ENCODE measurements around the gene ARHGEF28.

DNA sequence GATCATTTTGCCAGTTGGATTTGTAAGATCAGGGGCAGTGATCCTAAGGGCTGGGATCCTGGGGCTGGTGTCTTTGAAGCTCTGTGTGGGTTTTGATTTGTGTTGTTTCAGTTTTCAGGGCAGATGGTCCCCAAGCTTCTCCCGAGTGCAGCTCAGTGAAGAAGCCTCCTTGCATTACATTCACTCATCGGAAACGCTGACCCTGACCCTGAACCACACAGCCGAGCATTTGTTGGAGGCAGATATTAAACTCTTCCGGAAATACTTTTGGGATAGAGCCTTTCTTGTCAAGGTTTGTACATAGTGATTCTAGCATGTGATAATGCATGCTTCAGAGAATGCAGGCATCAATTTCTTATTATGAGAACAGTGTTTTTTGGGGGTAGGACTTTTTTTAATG is 150.4 kb downstream of the ARHGEF28 start:
- TF ChIP-seq, protein P1, sequence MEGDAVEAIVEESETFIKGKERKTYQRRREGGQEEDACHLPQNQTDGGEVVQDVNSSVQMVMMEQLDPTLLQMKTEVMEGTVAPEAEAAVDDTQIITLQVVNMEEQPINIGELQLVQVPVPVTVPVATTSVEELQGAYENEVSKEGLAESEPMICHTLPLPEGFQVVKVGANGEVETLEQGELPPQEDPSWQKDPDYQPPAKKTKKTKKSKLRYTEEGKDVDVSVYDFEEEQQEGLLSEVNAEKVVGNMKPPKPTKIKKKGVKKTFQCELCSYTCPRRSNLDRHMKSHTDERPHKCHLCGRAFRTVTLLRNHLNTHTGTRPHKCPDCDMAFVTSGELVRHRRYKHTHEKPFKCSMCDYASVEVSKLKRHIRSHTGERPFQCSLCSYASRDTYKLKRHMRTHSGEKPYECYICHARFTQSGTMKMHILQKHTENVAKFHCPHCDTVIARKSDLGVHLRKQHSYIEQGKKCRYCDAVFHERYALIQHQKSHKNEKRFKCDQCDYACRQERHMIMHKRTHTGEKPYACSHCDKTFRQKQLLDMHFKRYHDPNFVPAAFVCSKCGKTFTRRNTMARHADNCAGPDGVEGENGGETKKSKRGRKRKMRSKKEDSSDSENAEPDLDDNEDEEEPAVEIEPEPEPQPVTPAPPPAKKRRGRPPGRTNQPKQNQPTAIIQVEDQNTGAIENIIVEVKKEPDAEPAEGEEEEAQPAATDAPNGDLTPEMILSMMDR (IDR thresholded peaks at IDR 0.05): no peak
- no peak for TF ChIP-seq POLR2AphosphoS5 (IDR thresholded peaks at IDR 0.05)
- TF ChIP-seq EP300 (IDR thresholded peaks at IDR 0.05): no peak
